ENCODE results near the gene MEGF11. TPM values are rescaled to one million over a fixed set of nuclear protein-coding genes. Genes with fewer than 3 reads are reported as not detected.

MEGF11 gene
- total RNA-seq, 4 donors from 2014 or later = 0.87 to 7.3 (median 4.9) TPM

DNA sequence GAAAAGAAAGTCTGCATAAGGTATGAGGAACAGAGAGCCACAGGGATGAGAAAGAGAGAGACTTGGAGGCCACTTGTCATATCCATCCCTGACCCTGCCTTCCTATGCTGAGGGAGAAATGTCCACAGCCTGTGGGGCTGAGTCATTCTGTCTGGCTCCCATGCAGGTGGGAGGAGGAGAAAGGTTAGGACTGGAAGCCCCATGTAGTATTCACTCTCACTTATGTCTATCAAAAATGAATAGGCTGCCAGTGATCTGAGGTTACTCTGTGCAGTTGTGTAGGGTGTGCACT lies 313.0 kb downstream of the MEGF11 start:
- no peak for TF ChIP-seq POLR2A (IDR thresholded peaks at IDR 0.05)
- TF ChIP-seq EP300 (IDR thresholded peaks at IDR 0.05) = no peak
- TF ChIP-seq, protein P1, sequence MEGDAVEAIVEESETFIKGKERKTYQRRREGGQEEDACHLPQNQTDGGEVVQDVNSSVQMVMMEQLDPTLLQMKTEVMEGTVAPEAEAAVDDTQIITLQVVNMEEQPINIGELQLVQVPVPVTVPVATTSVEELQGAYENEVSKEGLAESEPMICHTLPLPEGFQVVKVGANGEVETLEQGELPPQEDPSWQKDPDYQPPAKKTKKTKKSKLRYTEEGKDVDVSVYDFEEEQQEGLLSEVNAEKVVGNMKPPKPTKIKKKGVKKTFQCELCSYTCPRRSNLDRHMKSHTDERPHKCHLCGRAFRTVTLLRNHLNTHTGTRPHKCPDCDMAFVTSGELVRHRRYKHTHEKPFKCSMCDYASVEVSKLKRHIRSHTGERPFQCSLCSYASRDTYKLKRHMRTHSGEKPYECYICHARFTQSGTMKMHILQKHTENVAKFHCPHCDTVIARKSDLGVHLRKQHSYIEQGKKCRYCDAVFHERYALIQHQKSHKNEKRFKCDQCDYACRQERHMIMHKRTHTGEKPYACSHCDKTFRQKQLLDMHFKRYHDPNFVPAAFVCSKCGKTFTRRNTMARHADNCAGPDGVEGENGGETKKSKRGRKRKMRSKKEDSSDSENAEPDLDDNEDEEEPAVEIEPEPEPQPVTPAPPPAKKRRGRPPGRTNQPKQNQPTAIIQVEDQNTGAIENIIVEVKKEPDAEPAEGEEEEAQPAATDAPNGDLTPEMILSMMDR (IDR thresholded peaks at IDR 0.05) = no peak
- H3K36me3 ChIP-seq = no peaks in the 10 kb centered on the region
- H3K27ac ChIP-seq = no peak overlapping the region
- no peaks in the 10 kb centered on the region for H3K27me3 ChIP-seq
- no peak overlapping the region for H3K4me3 ChIP-seq
- H3K4me1 ChIP-seq = peaks cover 0 to 6% (median 0%) of the 10 kb centered on the region in 4 donors
- no peaks in the 10 kb centered on the region for H3K9me3 ChIP-seq
- no peak for DNase-seq (ENCODE audit: low spot score in 2 of 2)

DNA sequence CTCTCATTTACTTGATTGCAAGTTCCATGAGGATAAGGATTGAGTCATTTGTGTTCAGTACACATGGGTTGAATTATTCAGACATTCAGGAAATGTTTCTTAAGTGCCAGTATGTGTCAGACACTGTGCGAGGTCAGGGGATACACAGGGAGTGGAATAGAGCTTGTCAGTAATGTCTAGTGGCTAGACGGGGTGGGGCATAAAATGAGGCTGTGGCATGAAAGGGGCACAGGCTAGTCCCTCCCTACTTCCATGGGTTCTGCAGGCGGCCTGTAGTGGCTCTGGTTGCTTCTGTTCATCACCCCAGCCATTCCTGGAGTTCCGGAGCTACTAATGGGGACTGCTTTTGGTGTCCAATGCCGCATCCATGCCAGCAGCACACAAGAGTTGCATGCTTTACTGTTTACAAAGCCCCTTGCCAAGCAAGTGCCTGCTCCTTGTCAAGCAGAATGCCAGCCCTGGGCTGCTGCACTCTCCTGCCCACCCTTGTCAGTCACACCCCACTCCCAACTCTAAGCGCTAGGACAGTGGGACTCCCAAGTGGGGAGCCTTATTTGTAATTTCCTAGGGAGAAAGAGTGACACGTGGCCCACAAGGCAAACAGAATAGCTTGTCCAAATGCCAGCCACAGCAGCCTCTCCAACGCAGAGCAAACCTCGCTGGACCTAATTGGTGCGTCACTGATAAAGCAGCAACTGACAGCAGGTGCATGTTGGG lies 313.5 kb downstream of the MEGF11 start:
- H3K36me3 ChIP-seq = no peaks in the 10 kb centered on the region
- no peaks in the 10 kb centered on the region for H3K9me3 ChIP-seq
- WGBS, 2 donors = 69 to 71% methylated on average over 10 of the region's 10 CpGs
- no peak overlapping the region for H3K27ac ChIP-seq
- peaks cover 0 to 6% (median 0%) of the 10 kb centered on the region in 4 donors for H3K4me1 ChIP-seq
- TF ChIP-seq, protein P1 (IDR thresholded peaks at IDR 0.05) = no peak
- TF ChIP-seq POLR2A (IDR thresholded peaks at IDR 0.05) = no peak
- no peak for TF ChIP-seq EP300 (IDR thresholded peaks at IDR 0.05)
- H3K27me3 ChIP-seq = no peaks in the 10 kb centered on the region
- DNase-seq (ENCODE audit: low spot score in 2 of 2) = no peak
- no peak overlapping the region for H3K4me3 ChIP-seq

DNA sequence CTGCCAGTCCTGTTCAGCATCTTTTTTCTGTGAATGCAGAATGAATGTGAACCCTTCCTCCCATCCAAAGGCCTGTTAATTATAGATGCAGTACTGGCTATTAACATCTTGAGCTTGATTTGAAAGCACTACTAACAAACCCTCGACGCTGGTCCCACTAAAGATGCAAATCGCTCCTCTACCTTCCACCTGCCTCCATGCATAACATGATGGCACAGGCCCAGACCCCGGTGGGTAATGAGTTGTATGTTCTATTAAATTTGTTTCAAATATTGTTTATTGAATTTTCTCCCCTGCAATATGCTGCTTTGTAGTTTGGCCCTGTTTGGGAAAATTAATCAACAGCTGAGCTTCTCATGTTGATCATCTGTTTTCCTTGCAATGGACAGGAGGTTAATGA lies 314.9 kb downstream of the MEGF11 start:
- Histone ChIP-seq H3K36me3 (no peaks in the 10 kb centered on the region), H3K4me1 (peaks cover 0 to 6% (median 0%) of the 10 kb centered on the region in 4 donors), H3K9me3 (no peaks in the 10 kb centered on the region), H3K4me3 (no peak overlapping the region), H3K27ac (no peak overlapping the region), H3K27me3 (no peaks in the 10 kb centered on the region)
- TF ChIP-seq EP300 (IDR thresholded peaks at IDR 0.05) = no peak
- TF ChIP-seq, protein P1 (IDR thresholded peaks at IDR 0.05) = no peak
- TF ChIP-seq POLR2A (IDR thresholded peaks at IDR 0.05) = no peak
- WGBS, 2 donors = 86 to 94% methylated on average over 4 of the region's 4 CpGs
- no peak for DNase-seq (ENCODE audit: low spot score in 2 of 2)

DNA sequence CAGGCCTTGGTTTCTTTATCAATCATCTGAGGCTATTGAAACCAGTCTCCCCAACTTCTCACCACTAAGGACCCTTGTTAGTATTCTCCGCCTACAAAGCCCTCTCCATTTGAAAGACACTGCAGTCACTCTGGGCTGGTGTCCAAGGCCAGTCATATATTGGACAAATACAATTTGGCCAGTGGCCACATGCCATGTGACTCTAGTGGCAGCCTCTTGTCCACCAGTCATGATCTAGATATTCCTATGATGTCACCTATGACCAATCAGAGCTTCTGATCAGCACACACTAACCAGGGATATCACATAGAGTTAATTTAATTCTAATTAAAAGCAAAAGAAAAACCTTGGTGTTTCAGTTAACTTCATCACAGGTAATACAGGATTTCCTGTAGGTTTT lies 316.1 kb downstream of the MEGF11 start:
- no peak overlapping the region for H3K27ac ChIP-seq
- 42 to 70% methylated on average over 1 of the region's 1 CpG for WGBS, 2 donors

DNA sequence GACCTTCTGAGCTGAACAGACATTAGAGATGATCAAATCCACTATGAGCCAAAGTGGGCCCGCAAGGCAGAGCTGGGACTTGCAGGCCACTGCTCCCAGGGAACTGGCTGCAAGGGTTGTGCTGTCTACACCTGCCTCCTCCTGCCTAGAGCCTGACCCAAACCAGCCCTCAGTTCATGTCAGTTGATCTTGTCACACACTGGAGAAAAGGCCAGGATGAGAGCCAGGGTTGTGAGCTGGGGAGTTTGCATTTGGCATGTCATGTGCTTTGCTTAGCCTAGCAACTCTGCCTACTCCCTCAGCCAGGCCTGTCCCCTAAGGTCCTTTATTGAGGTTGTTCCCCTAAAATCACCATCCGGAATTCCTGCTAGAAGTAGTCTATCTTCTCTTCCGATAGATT lies 316.5 kb downstream of the MEGF11 start:
- Histone ChIP-seq H3K27ac (no peak overlapping the region), H3K4me3 (no peak overlapping the region), H3K9me3 (no peaks in the 10 kb centered on the region), H3K4me1 (peaks cover 0 to 6% (median 0%) of the 10 kb centered on the region in 4 donors), H3K27me3 (no peaks in the 10 kb centered on the region), H3K36me3 (no peaks in the 10 kb centered on the region)
- no peak for DNase-seq (ENCODE audit: low spot score in 2 of 2)
- TF ChIP-seq EP300 (IDR thresholded peaks at IDR 0.05) (no peak), POLR2A (IDR thresholded peaks at IDR 0.05) (no peak)
- TF ChIP-seq, protein P1 (IDR thresholded peaks at IDR 0.05) = no peak
- 69 to 74% methylated on average over 2 to 3 of the region's 3 CpGs for WGBS, 2 donors

More for the DNA sequence above, 316.1 kb downstream of the MEGF11 start:
- no peak for DNase-seq (ENCODE audit: low spot score in 2 of 2)
- H3K9me3 ChIP-seq = no peaks in the 10 kb centered on the region
- TF ChIP-seq POLR2A (IDR thresholded peaks at IDR 0.05) (no peak), EP300 (IDR thresholded peaks at IDR 0.05) (no peak)
- TF ChIP-seq, protein P1 (IDR thresholded peaks at IDR 0.05) = no peak
- no peaks in the 10 kb centered on the region for H3K36me3 ChIP-seq
- no peaks in the 10 kb centered on the region for H3K27me3 ChIP-seq
- H3K4me3 ChIP-seq = no peak overlapping the region
- peaks cover 0 to 6% (median 0%) of the 10 kb centered on the region in 4 donors for H3K4me1 ChIP-seq
